NOMO-1 treated with DMSO at 0.1 percent for 48 hours (cell line): ENCODE data around the gene MYH16.
"Not testable (repeated sequence)": the region's sequence is repeated elsewhere in the genome, so short reads cannot be mapped to it uniquely, and the experiment has no call there.

ENCODE experiments used
- DNase-seq: peaks from one replicate; lab custom pipeline; 2025; ENCODE audit not compliant: unreplicated experiment; lab: John Stamatoyannopoulos, UW

MYH16 gene

GRCh38 chr7:99301496-99301895, 28.9 kb downstream of the MYH16 start:
- DNase-seq, result no peak

GRCh38 chr7:99305473-99306260, 33.0 kb downstream of the MYH16 start:
- DNase-seq, result peak; percentile 39

GRCh38 chr7:99308461-99309074, 35.9 kb downstream of the MYH16 start:
- no peak for DNase-seq

- no peak for DNase-seq
Observed at GRCh38 chr7:99309111-99309510, 36.5 kb downstream of the MYH16 start.

- DNase-seq, result no peak
Observed at GRCh38 chr7:99310004-99310403, 37.4 kb downstream of the MYH16 start.

GRCh38 chr7:99311702-99312101, 39.1 kb downstream of the MYH16 start:
- DNase-seq, result peak; percentile 13

GRCh38 chr7:99312316-99313203, 39.9 kb downstream of the MYH16 start:
- peak; percentile 66 for DNase-seq

- DNase-seq, result no peak
Observed at GRCh38 chr7:99313204-99313573, 40.5 kb downstream of the MYH16 start.

- DNase-seq, result no peak
Observed at GRCh38 chr7:99314504-99314903, 41.9 kb downstream of the MYH16 start.

GRCh38 chr7:99320371-99320770, 47.7 kb downstream of the MYH16 start:
- DNase-seq, result no peak

- not testable (repeated sequence) for DNase-seq
Observed at GRCh38 chr7:99322659-99323058, 50.0 kb downstream of the MYH16 start.

GRCh38 chr7:99324559-99324958, 51.9 kb downstream of the MYH16 start:
- no peak for DNase-seq

- no peak for DNase-seq
Observed at GRCh38 chr7:99325001-99325493, 52.4 kb downstream of the MYH16 start.

- DNase-seq, result peak; percentile 96
Observed at GRCh38 chr7:99325592-99326407, 53.2 kb downstream of the MYH16 start, which contains the start of gene ARPC1A. TSS of gene ARPC1A (plus strand) at chr7:99325898. CDS start at chr7:99333354, 7,456 bp downstream.

GRCh38 chr7:99326408-99326782, 53.8 kb downstream of the MYH16 start:
- no peak for DNase-seq

- DNase-seq, result peak; percentile 99
Observed at GRCh38 chr7:99330314-99330961, 57.8 kb downstream of the MYH16 start.

GRCh38 chr7:99331002-99331401, 58.4 kb downstream of the MYH16 start:
- no peak for DNase-seq

- no peak for DNase-seq
Observed at GRCh38 chr7:99339595-99339994, 67.0 kb downstream of the MYH16 start.

- DNase-seq, result no peak
Observed at GRCh38 chr7:99340659-99341058, 68.0 kb downstream of the MYH16 start.

GRCh38 chr7:99344061-99344647, 71.5 kb downstream of the MYH16 start:
- DNase-seq, result no peak
